A549 (cell line): ENCODE measurements around the gene TCOF1. TPM values are rescaled to one million over a fixed set of nuclear protein-coding genes. Genes with fewer than 3 reads are reported as not detected.
A peak's percentile ranks its signal among the peaks of the same experiment; 100 is the strongest.

Experiments used
- ATAC-seq, 2 experiments: fragments of 200-7000 bp in 1 of 2; fragments of >200 bp in 1 of 2; cut with Nextera tagmentation in 1 of 2; cut with Tn5 transposase in 1 of 2; 3 replicates each; pipeline versions ENCODE4 v1.8.0 to v1.9.1; 2018 to 2020; ENCODE audit warnings: mild to moderate bottlenecking in 1 of 2, moderate library complexity in 1 of 2
- CTCF ChIA-PET: fragments of 300-600 bp; sonication (Branson Sonifier 250); formaldehyde crosslinking; extraction: SDS; loops from one replicate; lab custom pipeline; 2021; ENCODE audit warnings: antibody characterized with exemption, inconsistent platforms; lab: Yijun Ruan, JAX
- POLR2A ChIA-PET: fragments of 350-600 bp; formaldehyde crosslinking; extraction: SDS; loops from one replicate; lab custom pipeline; 2021; ENCODE audit warnings: antibody characterized with exemption, inconsistent platforms; lab: Yijun Ruan, JAX
- DNase-seq, 2 experiments: peaks; one replicate each; pipeline versions ENCODE4 v3.0.0 to v3.0.0-alpha.2; 2011 to 2016; ENCODE audit warnings: low read depth in 1 of 2, low spot score in 1 of 2
- FAIRE-seq: peaks from 2 replicates; lab custom pipeline; 2011; peaks lifted over from hg19 to GRCh38; lab: Jason Lieb, UNC
- H3K27ac ChIP-seq, 2 experiments: fragments of >200 bp; sonication (Bioruptor Twin); formaldehyde crosslinking; 3 replicates each; pipeline ENCODE4 v1.5.1; 2016 to 2017
- H3K4me1 ChIP-seq: fragments of >200 bp; sonication (Bioruptor Twin); formaldehyde crosslinking; 3 replicates; pipeline ENCODE4 v1.6.1; 2016
- H3K4me2 ChIP-seq: fragments of >200 bp; sonication (Bioruptor Twin); formaldehyde crosslinking; 3 replicates; pipeline ENCODE4 v1.6.1; 2016
- H3K4me3 ChIP-seq: fragments of >200 bp; sonication (Bioruptor Twin); formaldehyde crosslinking; 3 replicates; pipeline ENCODE4 v1.5.1; 2016
- H3K9me3 ChIP-seq: fragments of >200 bp; sonication (Bioruptor Twin); formaldehyde crosslinking; 3 replicates; pipeline ENCODE4 v1.6.1; 2016
- BHLHE40 ChIP-seq: IDR thresholded peaks from 2 replicates; pipeline ENCODE4 v1.6.1; 2012; ENCODE audit warnings: low read depth, low read length, inconsistent platforms
- CTCF ChIP-seq: fragments of >200 bp; sonication (Bioruptor Twin); formaldehyde crosslinking; IDR thresholded peaks from 3 replicates; pipeline ENCODE4 v1.5.1; 2016
- E2F6 ChIP-seq: IDR thresholded peaks from 2 replicates; pipeline ENCODE4 v1.6.1; 2012; ENCODE audit warnings: low read depth, borderline replicate concordance
- FOXS1 ChIP-seq: fragments of 250-450 bp; sonication (Bioruptor Pico); IDR thresholded peaks from 2 replicates; pipeline ENCODE4 v1.5.0; 2020; ENCODE audit warnings: mild to moderate bottlenecking, moderate library complexity
- MAFK ChIP-seq: fragments of 450-650 bp; IDR thresholded peaks from 2 replicates; pipeline ENCODE4 v1.6.1; 2014; ENCODE audit not compliant: partially characterized antibody
- MAX ChIP-seq: IDR thresholded peaks from 2 replicates; pipeline ENCODE4 v1.6.1; 2012
- MAZ ChIP-seq: fragments of 150-350 bp; IDR thresholded peaks from 2 replicates; pipeline ENCODE4 v1.6.1; 2014; ENCODE audit warnings: antibody characterized with exemption, low read depth, low read length, borderline replicate concordance
- POLR2A ChIP-seq: IDR thresholded peaks from 2 replicates; pipeline ENCODE4 v1.6.1; 2012; ENCODE audit warnings: mild to moderate bottlenecking, low read length
- POLR2AphosphoS2 ChIP-seq: conservative IDR thresholded peaks from 2 replicates; pipeline ENCODE4 v1.6.1; 2012; ENCODE audit warnings: low read length, improper control_type of control experiment, inconsistent platforms
- RAD21 ChIP-seq, 2 experiments: fragments of >200 bp in 1 of 2; sonication (Bioruptor Twin) in 1 of 2; formaldehyde crosslinking in 1 of 2; IDR thresholded peaks in 1 of 2; conservative IDR thresholded peaks in 1 of 2; 2 replicates in 1 of 2; 3 replicates in 1 of 2; pipeline ENCODE4 v1.6.1; 2012 to 2018; ENCODE audit warnings: inconsistent platforms in 1 of 2
- RCOR1 ChIP-seq: fragments of 150-350 bp; IDR thresholded peaks from 2 replicates; pipeline ENCODE4 v1.6.1; 2014; ENCODE audit warnings: antibody characterized with exemption, low read length, low read depth
- RNF2 ChIP-seq: fragments of 200-600 bp; sonication (generic); IDR thresholded peaks from 2 replicates; pipeline ENCODE4 v1.6.1; 2016; ENCODE audit warnings: low read depth, mild to moderate bottlenecking, antibody characterized with exemption, moderate library complexity, borderline replicate concordance
- SMC3 ChIP-seq: fragments of >200 bp; sonication (Bioruptor Twin); formaldehyde crosslinking; IDR thresholded peaks from 3 replicates; pipeline ENCODE4 v1.6.1; 2018; ENCODE audit warnings: inconsistent platforms
- SREBF2 ChIP-seq: fragments of 450-650 bp; IDR thresholded peaks from 2 replicates; pipeline ENCODE4 v1.6.1; 2014; ENCODE audit warnings: mild to moderate bottlenecking, moderate library complexity
- USF2 ChIP-seq: fragments of 450-650 bp; IDR thresholded peaks from 2 replicates; pipeline ENCODE4 v1.6.1; 2014; ENCODE audit warnings: antibody characterized with exemption
- ZSCAN20 ChIP-seq: fragments of 250-450 bp; sonication (Bioruptor Pico); IDR thresholded peaks from 2 replicates; pipeline ENCODE4 v1.8.0; 2022; ENCODE audit warnings: mild to moderate bottlenecking, moderate library complexity
- WGBS: methylation state at CpG from one replicate; pipeline ENCODE4 v1.1.6; 2017; ENCODE audit errors: missing lambda C conversion rate; 5-methylcytosine and 5-hydroxymethylcytosine counted together
- polyA plus RNA-seq, 4 experiments: library from polyadenylated mRNA; depleted of rRNA in 3 of 4; stranded (reverse); fragments of >200 nt; fragmentation: RNase III in 1 of 4; extraction: RNeasy Plus Mini Kit Qiagen cat#74134 plus additional on column Dnase treatment in 1 of 4; gene quantifications; 2 replicates in 3 of 4; 3 replicates in 1 of 4; pipeline ENCODE4 v1.2.3, GENCODE V29; 2011 to 2017

TCOF1 gene
- polyA plus RNA-seq, 2 of the 4 experiments (the other 2 are of a cell fraction): 17.5 to 47.1 TPM

GRCh38 chr5:150400316-150401075 lies 43.0 kb downstream of the TCOF1 start:
- CTCF ChIA-PET: interaction anchor here (0.6 to 1.9 kb wide), 6 partner anchors 20 to 240 kb away, joined by 3 to 5 read pairs (median 4); no protein-coding TSS in a partner anchor
- H3K27ac ChIP-seq: no peak overlapping the region

GRCh38 chr5:150401076-150401375 lies 43.5 kb downstream of the TCOF1 start:
- FAIRE-seq (no peak), ATAC-seq (no peak), DNase-seq (no peak)
- Histone ChIP-seq H3K9me3 (no peaks in the 10 kb centered on the region), H3K4me2 (no peak overlapping the region), H3K4me1 (no peaks in the 10 kb centered on the region), H3K4me3 (no peak overlapping the region), H3K27ac (no peak overlapping the region)
- POLR2A ChIA-PET: no interaction called here
- CTCF ChIA-PET: interaction anchor here (1.3 to 1.9 kb wide), 2 partner anchors 35 to 240 kb away, joined by 4 to 5 read pairs; no protein-coding TSS in a partner anchor
- 90% methylated on average over 3 of the region's 3 CpGs for WGBS
- TF ChIP-seq POLR2AphosphoS2 (0 out of 2 replicates have a peak, but pooled peaks have one; percentile 22), SREBF2 (no peak)

More at GRCh38 chr5:150400316-150401075, 43.0 kb downstream of the TCOF1 start:
- DNase-seq (no peak), FAIRE-seq (no peak), ATAC-seq (no peak)
- Histone ChIP-seq H3K4me3 (no peak overlapping the region), H3K4me2 (no peak overlapping the region), H3K4me1 (no peaks in the 10 kb centered on the region), H3K9me3 (no peaks in the 10 kb centered on the region)
- TF ChIP-seq POLR2AphosphoS2 (0 out of 2 replicates have a peak, but pooled peaks have one; percentile 50), SMC3 (no peak)
- POLR2A ChIA-PET: no interaction called here
- WGBS: 88% methylated on average over 12 of the region's 12 CpGs

- POLR2A ChIA-PET: no interaction called here
- Histone ChIP-seq H3K27ac (no peak overlapping the region), H3K9me3 (no peaks in the 10 kb centered on the region), H3K4me2 (no peak overlapping the region)
- TF ChIP-seq RCOR1: no peak
- TF ChIP-seq MAFK: no peak
- TF ChIP-seq CTCF: no peak
- no peak for TF ChIP-seq BHLHE40
- no peak for TF ChIP-seq RNF2
- TF ChIP-seq MAZ: no peak
- no peak for TF ChIP-seq POLR2A
- no peak for TF ChIP-seq FOXS1 (CRISPR knock-in tag)
- no peak for TF ChIP-seq ZSCAN20 (CRISPR knock-in tag)
- no peak for TF ChIP-seq RAD21 (conservative IDR thresholded peaks at IDR 0.05 in 1 of 2, IDR thresholded peaks at IDR 0.05 in 1 of 2)
- no peak for TF ChIP-seq E2F6
- no peak for TF ChIP-seq USF2
- TF ChIP-seq MAX: no peak
- TF ChIP-seq, all 56 proteins: peak for 0
- DNase-seq (no peak), FAIRE-seq (no peak), ATAC-seq (no peak)
- WGBS: 92% methylated on average over 10 of the region's 11 CpGs
- CTCF ChIA-PET: interaction anchor here (1.9 kb wide), 1 partner anchor 35 kb away, joined by 5 read pairs; no protein-coding TSS in a partner anchor
- no peak overlapping the region for H3K4me3 ChIP-seq
- H3K4me1 ChIP-seq: no peaks in the 10 kb centered on the region
These were observed 44.1 kb downstream of the TCOF1 start for GRCh38 chr5:150401376-150402228.
